ENCODE results near the gene LBHD1. TPM values are rescaled to one million over a fixed set of nuclear protein-coding genes. Genes with fewer than 3 reads are reported as not detected.

The LBHD1 gene
- total and polyA plus RNA-seq, 7 donors: 0.74 to 3.6 (median 1.8) TPM

DNA sequence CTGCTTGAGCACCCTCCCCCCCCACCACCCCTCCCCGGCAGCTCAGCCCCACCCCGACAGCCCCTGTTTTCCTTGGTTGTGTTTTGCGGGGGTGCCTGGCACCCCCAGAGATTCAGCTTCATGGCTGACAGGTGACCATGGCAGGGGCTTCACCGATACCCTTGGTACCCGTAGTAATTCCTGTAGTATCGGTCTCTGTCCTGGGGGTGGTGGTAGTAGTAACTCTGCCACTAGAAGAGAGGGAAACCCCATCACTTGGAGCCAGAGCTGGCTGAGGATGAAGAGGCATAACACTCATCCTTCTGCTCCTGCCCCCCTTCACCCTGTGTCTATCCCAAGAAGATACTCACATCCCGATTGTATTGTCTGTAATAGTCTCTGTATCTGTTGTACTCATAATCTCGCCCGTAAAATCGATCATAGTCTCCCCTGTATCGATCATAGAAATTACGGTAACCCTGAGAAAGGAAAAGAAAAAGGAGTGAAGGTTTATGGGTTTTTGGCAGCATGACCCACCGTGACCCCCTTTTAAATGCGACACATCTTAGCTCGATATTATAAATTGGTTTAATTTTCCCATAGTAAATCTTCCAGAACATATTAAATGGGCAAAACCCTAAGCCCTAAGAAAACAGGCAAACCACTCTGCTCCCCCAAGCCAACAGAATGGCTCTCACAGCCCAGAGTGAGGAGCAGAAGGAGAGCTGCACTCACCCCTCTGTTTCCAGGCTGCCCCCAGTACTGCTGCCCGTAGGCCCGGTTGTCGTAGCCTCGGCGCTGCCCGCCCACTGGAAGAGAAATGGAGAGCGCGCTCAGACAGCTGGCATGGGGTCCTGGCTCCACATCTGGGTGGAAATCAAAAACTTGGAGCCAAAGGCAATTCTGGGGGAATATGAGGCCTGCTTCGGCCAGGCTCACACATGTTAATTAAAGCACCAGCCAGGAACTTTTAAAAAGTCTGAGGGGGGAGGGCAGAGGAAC is 43.4 kb upstream of the LBHD1 start:
- TF ChIP-seq, protein P1, sequence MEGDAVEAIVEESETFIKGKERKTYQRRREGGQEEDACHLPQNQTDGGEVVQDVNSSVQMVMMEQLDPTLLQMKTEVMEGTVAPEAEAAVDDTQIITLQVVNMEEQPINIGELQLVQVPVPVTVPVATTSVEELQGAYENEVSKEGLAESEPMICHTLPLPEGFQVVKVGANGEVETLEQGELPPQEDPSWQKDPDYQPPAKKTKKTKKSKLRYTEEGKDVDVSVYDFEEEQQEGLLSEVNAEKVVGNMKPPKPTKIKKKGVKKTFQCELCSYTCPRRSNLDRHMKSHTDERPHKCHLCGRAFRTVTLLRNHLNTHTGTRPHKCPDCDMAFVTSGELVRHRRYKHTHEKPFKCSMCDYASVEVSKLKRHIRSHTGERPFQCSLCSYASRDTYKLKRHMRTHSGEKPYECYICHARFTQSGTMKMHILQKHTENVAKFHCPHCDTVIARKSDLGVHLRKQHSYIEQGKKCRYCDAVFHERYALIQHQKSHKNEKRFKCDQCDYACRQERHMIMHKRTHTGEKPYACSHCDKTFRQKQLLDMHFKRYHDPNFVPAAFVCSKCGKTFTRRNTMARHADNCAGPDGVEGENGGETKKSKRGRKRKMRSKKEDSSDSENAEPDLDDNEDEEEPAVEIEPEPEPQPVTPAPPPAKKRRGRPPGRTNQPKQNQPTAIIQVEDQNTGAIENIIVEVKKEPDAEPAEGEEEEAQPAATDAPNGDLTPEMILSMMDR (IDR thresholded peaks at IDR 0.05): no peak
- Histone ChIP-seq H3K9me3 (no peaks in the 10 kb centered on the region), H3K4me3 (no peak overlapping the region), H3K27ac (no peak overlapping the region), H3K27me3 (ENCODE audit: insufficient read depth in 3 of 3, low read length in 2 of 3) (no peaks in the 10 kb centered on the region), H3K36me3 (ENCODE audit: insufficient read depth in 1 of 2, low read depth in 1 of 2) (peaks cover 16 to 99% of the 10 kb centered on the region in 2 donors), H3K4me1 (peaks cover 18% of the 10 kb centered on the region)
- DNase-seq (no peak), ATAC-seq (no peak)
- 81 to 87% (median 83%) methylated on average over 24 of the region's 24 CpGs for WGBS, 3 donors
- intact Hi-C loops (cut with DNase I): no loop called here

DNA sequence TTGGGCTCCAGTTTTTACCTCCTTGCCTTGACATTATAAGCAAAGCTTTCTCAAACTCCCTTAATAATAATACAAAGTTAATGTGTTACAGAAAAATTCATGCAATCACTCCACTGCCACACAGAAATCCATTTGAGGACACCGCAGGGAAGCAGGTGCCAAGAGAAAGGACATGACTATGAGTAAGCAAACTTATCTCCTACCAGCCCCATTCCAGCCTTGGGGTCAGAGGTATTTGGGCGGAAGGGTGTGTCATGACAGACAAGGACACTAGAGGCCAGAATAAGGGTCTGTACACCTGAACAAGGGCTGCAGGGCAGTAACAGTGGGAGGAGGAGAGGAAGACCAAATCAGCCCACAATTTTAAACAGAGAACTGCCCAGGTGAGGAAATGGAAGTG is 41.3 kb upstream of the LBHD1 start:
- intact Hi-C loops (cut with DNase I): no loop called here

DNA sequence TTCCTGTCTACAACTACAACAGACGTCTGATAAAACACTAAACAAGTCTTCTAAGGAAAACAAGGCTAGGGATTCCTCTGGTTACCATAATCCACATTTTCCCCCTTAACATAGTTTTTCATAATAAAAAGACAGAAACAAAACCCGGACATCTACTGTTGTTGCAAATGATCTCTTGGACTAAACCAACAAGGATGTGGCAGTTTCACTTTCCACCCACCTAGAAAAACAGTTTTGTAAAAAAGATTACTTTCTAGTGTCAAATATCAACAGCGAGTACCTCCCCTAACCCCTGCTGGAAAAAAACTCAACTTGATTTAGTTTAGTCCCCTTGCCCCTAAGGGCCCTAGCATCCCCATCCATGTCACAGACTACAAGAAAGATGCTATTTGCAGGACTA is 40.8 kb upstream of the LBHD1 start:
- Histone ChIP-seq H3K27me3 (ENCODE audit: insufficient read depth in 3 of 3, low read length in 2 of 3) (no peaks in the 10 kb centered on the region), H3K27ac (peak overlapping the region; percentile 64), H3K9me3 (no peaks in the 10 kb centered on the region), H3K4me1 (peaks cover 34% of the 10 kb centered on the region), H3K36me3 (ENCODE audit: insufficient read depth in 1 of 2, low read depth in 1 of 2) (peaks cover 12 to 76% of the 10 kb centered on the region in 2 donors), H3K4me3 (no peak overlapping the region)
- TF ChIP-seq, protein P1 (IDR thresholded peaks at IDR 0.05): no peak
- ATAC-seq (no peak), DNase-seq (no peak)
- WGBS, 3 donors: 61 to 69% (median 69%) methylated on average over 3 of the region's 3 CpGs
- intact Hi-C loops (cut with DNase I): no loop called here

More for the DNA sequence above, 41.3 kb upstream of the LBHD1 start:
- Histone ChIP-seq H3K36me3 (ENCODE audit: insufficient read depth in 1 of 2, low read depth in 1 of 2) (peaks cover 12 to 81% of the 10 kb centered on the region in 2 donors), H3K27me3 (ENCODE audit: insufficient read depth in 3 of 3, low read length in 2 of 3) (no peaks in the 10 kb centered on the region), H3K27ac (peak overlapping the region; percentile 64), H3K9me3 (no peaks in the 10 kb centered on the region), H3K4me1 (peaks cover 30% of the 10 kb centered on the region), H3K4me3 (no peak overlapping the region)
- ATAC-seq (no peak), DNase-seq (no peak)
- 73 to 94% (median 86%) methylated on average over 2 of the region's 2 CpGs for WGBS, 3 donors
- TF ChIP-seq, protein P1 (IDR thresholded peaks at IDR 0.05): no peak

- peaks cover 34% of the 10 kb centered on the region for H3K4me1 ChIP-seq
- 72 to 84% (median 79%) methylated on average over 6 of the region's 6 CpGs for WGBS, 3 donors
- ATAC-seq: no peak
Measured at GRCh38 chr11:62712276-62712812, 40.3 kb upstream of the LBHD1 start.

More at GRCh38 chr11:62712276-62712812, 40.3 kb upstream of the LBHD1 start:
- Histone ChIP-seq H3K9me3 (no peaks in the 10 kb centered on the region), H3K27ac (peak overlapping the region; percentile 64), H3K4me3 (no peak overlapping the region), H3K27me3 (ENCODE audit: insufficient read depth in 3 of 3, low read length in 2 of 3) (no peaks in the 10 kb centered on the region), H3K36me3 (ENCODE audit: insufficient read depth in 1 of 2, low read depth in 1 of 2) (peaks cover 12 to 71% of the 10 kb centered on the region in 2 donors)
- intact Hi-C loops (cut with DNase I): no loop called here
- DNase-seq: no peak
- TF ChIP-seq, protein P1 (IDR thresholded peaks at IDR 0.05): no peak

Measured in psoas muscle (tissue), 8 donors.